Body of pancreas (tissue), 4 donors: ENCODE results near the gene WASL.

Source experiments
- CTCF ChIP-seq, 7 experiments: fragments of 450-650 bp in 4 of 7; fragments of 200-600 bp in 3 of 7; sonication (generic) in 3 of 7; IDR thresholded peaks; one replicate each; pipeline ENCODE4 v1.5.1; 2016 to 2019; ENCODE audit warnings: antibody characterized with exemption in 7 of 7
- POLR2A ChIP-seq, 3 donors: fragments of 450-650 bp; IDR thresholded peaks; one replicate each; pipeline ENCODE4 v1.6.1; 2016; ENCODE audit warnings: antibody characterized with exemption in 3 of 3, mild to moderate bottlenecking in 2 of 3

- TF ChIP-seq CTCF (IDR thresholded peaks at IDR 0.05) (no peak), POLR2A (IDR thresholded peaks at IDR 0.05) (no peak)
These were observed 90.8 kb downstream of the WASL start for GRCh38 chr7:123658023-123658422.
